ENCODE results near the gene MAP4K3.
"Not testable (repeated sequence)": the region's sequence is repeated elsewhere in the genome, so short reads cannot be mapped to it uniquely, and the experiment has no call there.

Gene MAP4K3

GRCh38 chr2:39247512-39248043 lies 189.5 kb downstream of the MAP4K3 start:
- Histone ChIP-seq H3K9ac (no peak overlapping the region), H3K9me3 (ENCODE audit: control insufficient read depth, low read length) (no peaks in the 10 kb centered on the region), H2AFZ (no peak overlapping the region), H3K4me1 (no peaks in the 10 kb centered on the region), H3K27ac (no peak overlapping the region), H3K27me3 (ENCODE audit: control insufficient read depth, insufficient read depth, low read length) (no peaks in the 10 kb centered on the region), H3K36me3 (ENCODE audit: control insufficient read depth, insufficient read depth, low read length) (no peaks in the 10 kb centered on the region), H3K79me2 (no peaks in the 10 kb centered on the region), H3K4me3 (ENCODE audit: low read depth, low read length) (no peak overlapping the region), H3K4me2 (ENCODE audit: low read length) (no peak overlapping the region)
- TF ChIP-seq CTCF (IDR thresholded peaks at IDR 0.05): no peak

- H3K9ac ChIP-seq: no peak overlapping the region
- H3K4me3 ChIP-seq (ENCODE audit: low read depth, low read length): no peak overlapping the region
- TF ChIP-seq CTCF (IDR thresholded peaks at IDR 0.05): no peak
- no peak overlapping the region for H3K4me2 ChIP-seq (ENCODE audit: low read length)
- no peak overlapping the region for H2AFZ ChIP-seq
- no peak overlapping the region for H3K27ac ChIP-seq
- no peaks in the 10 kb centered on the region for H3K9me3 ChIP-seq (ENCODE audit: control insufficient read depth, low read length)
- no peaks in the 10 kb centered on the region for H3K36me3 ChIP-seq (ENCODE audit: control insufficient read depth, insufficient read depth, low read length)
- H3K4me1 ChIP-seq: no peaks in the 10 kb centered on the region
- H3K79me2 ChIP-seq: no peaks in the 10 kb centered on the region
- no peaks in the 10 kb centered on the region for H3K27me3 ChIP-seq (ENCODE audit: control insufficient read depth, insufficient read depth, low read length)
Observed at GRCh38 chr2:39246382-39246980, 190.6 kb downstream of the MAP4K3 start.

- not testable (repeated sequence) for H3K4me2 ChIP-seq (ENCODE audit: low read length); H3K9ac ChIP-seq; H3K9me3 ChIP-seq (ENCODE audit: control insufficient read depth, low read length); H3K36me3 ChIP-seq (ENCODE audit: control insufficient read depth, insufficient read depth, low read length); H3K4me1 ChIP-seq; H2AFZ ChIP-seq; H3K27ac ChIP-seq; H3K79me2 ChIP-seq; H3K27me3 ChIP-seq (ENCODE audit: control insufficient read depth, insufficient read depth, low read length); H3K4me3 ChIP-seq (ENCODE audit: low read depth, low read length)
Observed at GRCh38 chr2:39244963-39245625, 192.0 kb downstream of the MAP4K3 start.

GRCh38 chr2:39244241-39244862 lies 192.7 kb downstream of the MAP4K3 start:
- H3K9me3 ChIP-seq (ENCODE audit: control insufficient read depth, low read length); H3K79me2 ChIP-seq; H3K9ac ChIP-seq; H3K4me3 ChIP-seq (ENCODE audit: low read depth, low read length); H3K4me2 ChIP-seq (ENCODE audit: low read length); H3K4me1 ChIP-seq; H3K27ac ChIP-seq; H3K36me3 ChIP-seq (ENCODE audit: control insufficient read depth, insufficient read depth, low read length); H2AFZ ChIP-seq; H3K27me3 ChIP-seq (ENCODE audit: control insufficient read depth, insufficient read depth, low read length): not testable (repeated sequence)

GRCh38 chr2:39243469-39244123 lies 193.5 kb downstream of the MAP4K3 start, which contains the start of gene CDKL4:
TSS of gene CDKL4 (minus strand) at chr2:39243970.
- H3K9ac ChIP-seq: no peak within 1 kb of the TSS
- no peaks in the 10 kb centered on the region for H3K9me3 ChIP-seq (ENCODE audit: control insufficient read depth, low read length)
- no peaks in the 10 kb centered on the region for H3K4me1 ChIP-seq
- no peak for TF ChIP-seq CTCF (IDR thresholded peaks at IDR 0.05)
- H3K4me3 ChIP-seq (ENCODE audit: low read depth, low read length): no peak within 1 kb of the TSS
- no peak within 1 kb of the TSS for H3K27ac ChIP-seq
- H3K27me3 ChIP-seq (ENCODE audit: control insufficient read depth, insufficient read depth, low read length): no peaks in the 10 kb centered on the region
- H3K4me2 ChIP-seq (ENCODE audit: low read length): no peak within 1 kb of the TSS
- no peaks in the 10 kb centered on the region for H3K36me3 ChIP-seq (ENCODE audit: control insufficient read depth, insufficient read depth, low read length)
- peak within 1 kb of the TSS; percentile 84 for H2AFZ ChIP-seq
- no peaks in the 10 kb centered on the region for H3K79me2 ChIP-seq

Measured in parathyroid adenoma (tissue), 2 donors.